Esophagus muscularis mucosa (tissue), 4 donors: ENCODE data around the gene ST6GALNAC6. TPM values are rescaled to one million over a fixed set of nuclear protein-coding genes. Genes with fewer than 3 reads are reported as not detected.
A peak's percentile ranks its signal among the peaks of the same experiment; 100 is the strongest.

Source experiments
- DNase-seq: peaks from one replicate; pipeline ENCODE4 v3.0.0-alpha.2; 2017; ENCODE audit errors: extremely low spot score
- H3K27ac ChIP-seq, 4 donors: fragments of 200-600 bp; sonication (generic); replicated peaks in 1 of 4; 1 replicate in 3 of 4; 2 replicates in 1 of 4; pipeline ENCODE4 v1.5.1; 2016 to 2019; ENCODE audit warnings: mild to moderate bottlenecking in 1 of 4
- H3K27me3 ChIP-seq, 4 donors: fragments of 200-600 bp; sonication (generic); one replicate each; pipeline versions ENCODE4 v1.5.1 to v1.6.0; 2016 to 2019
- H3K36me3 ChIP-seq, 4 donors: fragments of 200-600 bp; sonication (generic); one replicate each; pipeline ENCODE4 v1.5.1; 2016 to 2019
- H3K4me1 ChIP-seq, 4 donors: fragments of 200-600 bp; sonication (generic); one replicate each; pipeline ENCODE4 v1.5.1; 2016 to 2019
- H3K4me3 ChIP-seq, 4 donors: fragments of 200-600 bp; sonication (generic); 1 replicate in 2 of 4; 2 replicates in 2 of 4; pipeline ENCODE4 v1.5.1; 2016 to 2019; ENCODE audit warnings: mild to moderate bottlenecking in 4 of 4, moderate library complexity in 1 of 4
- H3K9me3 ChIP-seq, 4 donors: fragments of 200-600 bp; sonication (generic); 1 replicate in 3 of 4; 2 replicates in 1 of 4; pipeline ENCODE4 v1.5.1; 2016 to 2019
- CTCF ChIP-seq, 3 experiments: fragments of 200-600 bp in 2 of 3; fragments of 450-650 bp in 1 of 3; sonication (generic) in 2 of 3; IDR thresholded peaks; one replicate each; pipeline ENCODE4 v1.5.1; 2017 to 2019; ENCODE audit warnings: antibody characterized with exemption in 3 of 3, mild to moderate bottlenecking in 2 of 3, moderate library complexity in 1 of 3
- EP300 ChIP-seq: sonication (generic); formaldehyde crosslinking; IDR thresholded peaks from one replicate; pipeline ENCODE4 v1.6.1; 2017; ENCODE audit warnings: antibody characterized with exemption
- POLR2A ChIP-seq: fragments of 450-650 bp; IDR thresholded peaks from one replicate; pipeline ENCODE4 v1.6.1; 2017; ENCODE audit warnings: antibody characterized with exemption, moderate library complexity, mild to moderate bottlenecking, low read depth
- POLR2AphosphoS5 ChIP-seq, 2 donors: sonication (generic); formaldehyde crosslinking; IDR thresholded peaks; one replicate each; pipeline ENCODE4 v1.6.1; 2017; ENCODE audit warnings: antibody characterized with exemption in 2 of 2
- WGBS: methylation state at CpG from one replicate; pipeline ENCODE4 v1.1.5; 2018; 5-methylcytosine and 5-hydroxymethylcytosine counted together
- intact Hi-C: fragments of 100-400 bp; cut with DNase I; formaldehyde crosslinking; loops from one replicate; pipeline ENCODE4 v1.15.1; 2023
- total RNA-seq, 4 donors: library from RNA; depleted of rRNA; stranded (reverse); fragments of >200 nt; gene quantifications; one replicate each; pipeline versions ENCODE4 v1.1.0 to v1.2.1, GENCODE V29; 2016

The ST6GALNAC6 gene
- total RNA-seq, 4 donors from 2014 or later, result 95.9 to 169 (median 125) TPM

- H3K36me3 ChIP-seq, result peaks cover 8 to 69% (median 61%) of the 10 kb centered on the region in 4 donors
- no peak overlapping the region for H3K4me3 ChIP-seq
- no peaks in the 10 kb centered on the region for H3K9me3 ChIP-seq
- H3K27me3 ChIP-seq, result no peaks in the 10 kb centered on the region
- no peak for DNase-seq
- WGBS, result 100% methylated on average over 1 of the region's 17 CpGs
- H3K27ac ChIP-seq, result no peak overlapping the region
- intact Hi-C loops, result no loop called here
- TF ChIP-seq EP300 (no peak), POLR2A (no peak), CTCF (IDR thresholded peaks at IDR 0.05) (no peak), POLR2AphosphoS5 (IDR thresholded peaks at IDR 0.05) (no peak)
- H3K4me1 ChIP-seq, result peaks cover 18 to 36% (median 32%) of the 10 kb centered on the region in 4 donors
These were observed 10.5 kb upstream of the ST6GALNAC6 start for GRCh38 chr9:127909839-127910273.

- 90% methylated on average over 10 of the region's 10 CpGs for WGBS
- H3K27ac ChIP-seq, result no peak overlapping the region
- peaks cover 8 to 59% (median 54%) of the 10 kb centered on the region in 4 donors for H3K36me3 ChIP-seq
- TF ChIP-seq POLR2A (no peak), CTCF (IDR thresholded peaks at IDR 0.05) (no peak), EP300 (no peak), POLR2AphosphoS5 (IDR thresholded peaks at IDR 0.05) (no peak)
- no peak overlapping the region for H3K4me3 ChIP-seq
- DNase-seq, result no peak
- H3K4me1 ChIP-seq, result peaks cover 30 to 45% (median 41%) of the 10 kb centered on the region in 4 donors
- no peaks in the 10 kb centered on the region for H3K9me3 ChIP-seq
- intact Hi-C loops, result no loop called here
- no peaks in the 10 kb centered on the region for H3K27me3 ChIP-seq
These were observed 9.2 kb upstream of the ST6GALNAC6 start for GRCh38 chr9:127908660-127908926.

GRCh38 chr9:127907867-127908659, 8.7 kb upstream of the ST6GALNAC6 start:
- WGBS, result 92% methylated on average over 31 of the region's 35 CpGs
- intact Hi-C loops, result no loop called here
- Histone ChIP-seq H3K9me3 (no peaks in the 10 kb centered on the region), H3K27me3 (no peaks in the 10 kb centered on the region), H3K4me1 (peaks cover 33 to 51% (median 46%) of the 10 kb centered on the region in 4 donors), H3K4me3 (no peak overlapping the region), H3K36me3 (peaks cover 8 to 54% (median 50%) of the 10 kb centered on the region in 4 donors), H3K27ac (no peak overlapping the region)
- DNase-seq, result no peak
- TF ChIP-seq CTCF (IDR thresholded peaks at IDR 0.05) (no peak), POLR2A (no peak), EP300 (no peak), POLR2AphosphoS5 (IDR thresholded peaks at IDR 0.05) (no peak)

- H3K4me3 ChIP-seq, result no peak overlapping the region
- 85% methylated on average over 12 of the region's 12 CpGs for WGBS
- H3K36me3 ChIP-seq, result peaks cover 0 to 31% (median 27%) of the 10 kb centered on the region in 4 donors
- no peaks in the 10 kb centered on the region for H3K9me3 ChIP-seq
- peak overlapping the region; percentile 51 to 71 (median 62) for H3K27ac ChIP-seq
- no peak for DNase-seq
- intact Hi-C loops, result no loop called here
- peaks cover 33 to 59% (median 50%) of the 10 kb centered on the region in 4 donors for H3K4me1 ChIP-seq
- TF ChIP-seq POLR2AphosphoS5 (IDR thresholded peaks at IDR 0.05) (no peak), CTCF (IDR thresholded peaks at IDR 0.05) (no peak), POLR2A (no peak), EP300 (no peak)
- no peaks in the 10 kb centered on the region for H3K27me3 ChIP-seq
These were observed 6.4 kb upstream of the ST6GALNAC6 start for GRCh38 chr9:127905788-127906191.
